Fibroblast of skin of scalp (primary cell): ENCODE measurements around the gene FIZ1.
"Not testable (repeated sequence)": the region's sequence is repeated elsewhere in the genome, so short reads cannot be mapped to it uniquely, and the experiment has no call there.

Experiments used
- DNase-seq: peaks from one replicate; pipeline ENCODE4 v3.0.0-alpha.2; 2013

The FIZ1 gene

DNA sequence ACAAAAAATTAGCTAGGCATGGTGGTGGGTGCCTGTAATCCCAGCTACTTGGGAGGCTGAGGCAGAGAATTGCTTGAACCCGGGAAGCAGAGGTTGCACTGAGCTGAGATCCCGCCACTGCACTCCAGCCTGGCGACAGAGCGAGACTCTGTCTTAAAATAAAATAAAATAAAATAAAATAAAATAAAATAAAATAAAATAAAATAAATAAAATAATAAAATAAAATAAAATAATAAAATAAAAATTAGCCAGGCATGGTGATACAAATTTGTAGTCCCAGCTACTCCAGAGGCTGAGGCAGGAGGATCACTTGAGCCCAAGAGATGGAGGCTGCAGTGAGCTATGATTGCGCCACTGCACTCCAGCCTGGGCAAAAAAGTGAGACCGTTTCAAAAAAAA lies 25.4 kb downstream of the FIZ1 start:
- not testable (repeated sequence) for DNase-seq

DNA sequence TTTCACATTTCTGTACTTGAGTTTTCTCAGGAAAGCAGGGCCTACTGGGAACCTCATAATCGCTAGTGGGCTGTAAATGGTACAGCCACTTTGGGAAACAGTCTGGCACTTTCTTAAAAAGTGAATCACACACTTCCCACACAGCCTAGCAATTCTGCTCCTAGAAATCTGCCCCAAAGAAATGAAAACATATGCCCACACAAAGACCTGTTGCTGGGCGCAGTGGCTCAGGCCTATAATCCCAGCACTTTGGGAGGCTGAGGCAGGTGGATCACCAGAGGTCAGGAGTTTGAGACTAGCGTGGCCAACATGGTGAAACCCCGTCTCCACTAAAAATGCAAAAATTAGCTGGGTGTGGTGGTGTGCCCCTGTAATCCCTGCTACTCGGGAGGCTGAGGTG lies 29.8 kb downstream of the FIZ1 start:
- DNase-seq = not testable (repeated sequence)

DNA sequence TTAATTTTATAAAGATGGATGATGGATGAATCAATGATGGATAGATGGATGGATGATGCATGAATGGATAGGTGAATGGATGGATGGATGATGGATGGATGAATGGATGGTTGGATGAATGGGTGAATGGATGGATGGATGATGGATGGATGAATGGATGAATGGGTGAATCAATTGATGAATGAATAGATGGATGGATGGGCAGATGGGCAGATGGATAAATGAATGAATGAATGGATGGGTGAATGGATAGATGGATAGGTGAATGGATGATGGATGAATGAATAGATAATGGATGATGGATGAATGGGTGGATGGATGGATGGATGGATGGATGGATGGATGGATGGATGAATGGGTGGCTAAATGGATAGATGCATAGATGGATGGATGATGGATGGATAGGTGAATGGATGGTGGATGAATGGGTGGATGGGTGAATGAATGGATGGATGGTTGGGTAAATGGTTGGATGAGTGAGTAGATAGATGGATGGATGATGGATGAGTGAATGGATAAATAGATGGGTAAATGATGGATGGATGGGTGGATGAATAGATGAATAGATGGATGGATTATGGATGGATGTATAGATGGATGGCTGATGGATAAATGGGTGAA lies 31.5 kb downstream of the FIZ1 start:
- DNase-seq = no peak

DNA sequence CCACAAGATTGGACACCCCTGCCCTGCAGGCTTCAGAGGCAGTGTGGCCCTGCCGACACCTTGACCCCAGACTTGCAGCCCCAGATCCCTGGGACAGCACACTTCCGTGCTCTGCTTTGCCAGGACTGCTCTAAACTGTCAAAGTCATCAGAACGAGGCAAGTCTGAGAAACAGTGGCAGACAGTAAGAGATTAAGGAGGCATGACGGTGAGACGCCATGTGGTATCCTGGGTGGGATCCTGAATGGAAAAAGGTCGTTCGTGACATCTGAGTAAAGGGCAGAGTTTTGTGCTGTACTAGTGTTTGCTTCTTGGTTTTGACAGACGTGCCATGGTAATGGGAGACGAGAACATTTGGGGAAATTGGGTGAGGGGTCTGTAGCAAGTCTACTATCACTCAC lies 32.5 kb downstream of the FIZ1 start:
- DNase-seq = no peak

DNA sequence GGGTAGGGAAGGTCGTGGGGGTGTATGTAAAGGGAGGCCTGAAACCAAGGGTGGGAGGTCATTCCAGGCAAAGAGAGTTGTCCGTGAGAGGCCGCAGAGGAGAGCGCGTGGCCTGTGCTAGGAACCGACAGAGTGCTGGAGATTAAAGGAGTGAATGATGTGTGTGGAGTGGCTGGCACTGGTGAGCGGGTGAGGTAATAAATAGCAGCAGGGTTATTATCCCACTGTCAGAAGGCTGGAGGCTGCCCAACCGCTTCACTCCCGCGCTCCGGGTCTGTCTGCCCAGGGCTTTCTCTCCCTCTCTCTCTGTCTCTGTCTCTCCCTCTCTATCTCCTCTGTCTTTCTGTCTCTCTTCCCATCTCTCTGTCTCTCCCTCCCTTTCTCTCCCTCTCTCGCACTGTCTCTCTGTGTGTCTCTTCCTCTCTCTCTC lies 36.0 kb downstream of the FIZ1 start:
- peak; percentile 22 for DNase-seq

DNA sequence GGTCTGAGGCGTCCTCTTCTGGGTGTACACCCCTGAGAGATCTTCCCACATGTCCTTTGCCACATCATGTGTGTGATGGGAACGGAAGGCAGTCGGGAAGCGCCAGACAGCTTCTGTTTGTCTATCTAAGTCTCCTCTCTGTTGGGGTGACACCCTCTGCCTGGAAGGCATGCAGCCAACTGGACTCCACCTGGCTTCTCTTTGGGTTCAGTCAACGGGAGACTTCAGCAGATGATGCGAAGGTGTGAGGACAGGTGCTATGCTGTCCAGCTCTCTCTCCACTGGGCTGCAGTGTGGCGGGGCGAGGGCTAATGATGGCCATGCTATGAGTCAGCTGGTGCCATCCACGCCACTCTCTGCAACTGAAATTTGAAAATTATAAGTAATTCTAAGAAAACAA lies 39.6 kb downstream of the FIZ1 start:
- no peak for DNase-seq

DNA sequence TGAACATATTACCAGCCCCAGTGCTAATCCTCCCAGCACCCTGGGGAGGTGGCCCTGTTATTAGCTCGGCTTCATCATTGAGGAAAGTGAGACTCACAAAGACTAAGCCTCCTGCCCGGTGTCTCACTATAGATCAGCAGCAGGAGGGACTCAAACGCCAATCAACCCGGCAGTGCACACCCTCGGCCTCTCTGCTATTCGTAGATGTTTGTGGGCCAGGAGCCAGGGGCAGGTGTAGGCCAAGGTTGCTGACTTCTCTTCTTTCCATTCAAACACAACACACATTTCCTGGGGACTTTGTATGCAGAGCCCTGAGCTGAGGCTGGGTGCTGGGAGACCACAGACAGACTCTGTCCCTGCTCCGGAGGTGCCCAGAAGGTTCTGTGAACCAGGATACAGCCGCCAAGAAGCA lies 44.6 kb downstream of the FIZ1 start:
- no peak for DNase-seq

DNA sequence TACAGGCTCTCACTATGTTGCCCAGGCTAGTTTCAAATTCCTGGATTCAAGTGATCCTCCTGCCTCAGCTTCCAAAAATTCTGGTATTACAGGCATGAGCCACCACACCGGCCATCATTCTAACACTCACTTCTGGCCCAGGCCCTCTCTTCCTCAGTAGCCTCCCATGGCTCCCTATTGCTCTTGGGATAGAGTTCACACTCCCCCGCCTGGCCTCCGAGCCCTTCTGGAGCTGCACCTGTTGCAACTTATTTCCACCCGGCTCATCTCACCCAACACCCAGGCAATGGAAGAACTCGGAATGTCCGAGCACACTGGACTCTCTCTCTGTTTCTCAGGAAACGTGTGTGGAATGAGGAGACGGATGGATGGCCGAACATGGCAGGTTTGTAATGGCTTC lies 45.0 kb downstream of the FIZ1 start:
- DNase-seq = no peak

DNA sequence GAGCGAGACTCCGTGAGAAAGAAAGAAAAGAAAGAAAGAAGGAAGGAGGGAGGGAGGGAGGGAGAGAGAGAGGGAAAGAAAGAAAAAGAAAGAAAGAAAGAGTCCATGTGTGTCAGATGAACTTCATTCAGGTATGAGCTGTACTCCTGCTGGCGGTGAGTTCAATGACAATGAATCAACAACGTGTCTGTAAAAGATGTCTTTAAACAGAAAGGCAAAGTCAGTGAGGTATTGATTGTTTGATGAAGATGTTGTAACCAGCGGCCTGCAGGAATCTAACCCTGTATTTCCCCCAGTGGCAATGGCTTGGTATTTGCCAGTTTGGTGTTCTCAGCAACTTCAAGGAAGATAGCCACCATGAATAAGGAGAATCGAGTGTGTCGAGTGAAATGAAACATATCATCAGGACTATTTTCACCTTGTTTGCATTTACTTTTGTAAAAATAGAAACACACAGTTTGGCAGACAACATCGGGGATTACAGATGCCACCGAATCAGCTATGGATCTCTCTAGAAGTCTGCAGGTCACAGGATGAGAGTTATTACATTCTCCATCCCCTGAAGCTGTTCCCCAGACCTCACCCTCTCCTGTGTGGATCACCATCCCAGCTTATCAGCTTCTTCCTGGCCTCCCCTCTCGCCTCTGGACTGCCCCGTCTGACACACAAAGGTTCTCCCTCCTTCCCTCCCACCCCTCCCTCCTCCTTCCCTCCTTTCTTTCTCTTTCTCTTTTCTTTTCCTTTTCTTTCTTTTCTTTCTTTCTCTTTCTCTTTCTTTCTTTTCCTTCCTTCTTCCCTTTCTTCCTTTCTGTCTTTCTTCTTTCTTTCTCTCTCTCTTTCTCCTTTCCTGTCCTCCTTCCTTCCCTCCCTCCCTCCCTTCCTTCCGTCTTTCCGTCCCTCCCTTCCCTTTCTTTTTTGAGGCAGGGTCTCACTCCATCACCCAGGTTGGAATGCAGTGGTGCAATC lies 45.8 kb downstream of the FIZ1 start:
- no peak for DNase-seq

DNA sequence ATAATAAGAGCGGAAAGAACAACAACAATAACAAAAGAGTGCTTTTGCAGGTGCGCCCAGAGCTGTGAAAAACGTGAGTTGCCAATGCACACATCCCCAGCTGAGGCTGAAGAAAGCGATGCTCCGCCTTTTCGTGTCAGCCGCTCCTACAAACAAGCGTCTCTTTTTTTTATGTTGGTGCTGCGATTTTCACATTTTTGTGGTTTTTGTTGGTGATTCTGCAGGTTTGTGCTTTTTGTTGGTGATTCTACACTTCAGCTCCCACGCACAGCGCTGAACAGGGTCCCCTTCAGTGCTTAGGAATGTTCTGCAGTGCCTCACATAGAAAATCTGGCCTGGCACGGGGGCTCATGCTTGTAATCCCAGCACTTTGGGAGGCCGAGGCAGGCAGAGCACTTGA lies 46.7 kb downstream of the FIZ1 start:
- peak; percentile 92 for DNase-seq

DNA sequence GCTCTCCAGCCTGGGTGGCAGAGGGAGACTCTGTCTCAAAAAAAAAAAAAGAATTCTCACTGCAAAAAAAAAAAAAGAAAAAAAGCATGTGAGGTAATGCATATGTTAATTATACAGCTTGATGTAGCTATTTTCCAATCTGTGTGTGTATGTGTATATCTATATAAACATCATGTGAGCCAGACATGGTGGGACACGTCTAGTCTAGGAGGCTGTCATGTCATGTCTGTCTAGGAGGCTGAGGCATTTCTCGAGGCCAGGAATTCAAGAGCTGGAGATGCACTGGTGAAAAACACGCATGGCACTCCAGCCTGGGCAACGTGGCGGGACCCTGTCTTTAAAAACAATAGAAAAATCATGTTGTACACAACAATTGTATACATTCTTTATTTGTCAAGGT lies 47.1 kb downstream of the FIZ1 start:
- peak; percentile 20 for DNase-seq

DNA sequence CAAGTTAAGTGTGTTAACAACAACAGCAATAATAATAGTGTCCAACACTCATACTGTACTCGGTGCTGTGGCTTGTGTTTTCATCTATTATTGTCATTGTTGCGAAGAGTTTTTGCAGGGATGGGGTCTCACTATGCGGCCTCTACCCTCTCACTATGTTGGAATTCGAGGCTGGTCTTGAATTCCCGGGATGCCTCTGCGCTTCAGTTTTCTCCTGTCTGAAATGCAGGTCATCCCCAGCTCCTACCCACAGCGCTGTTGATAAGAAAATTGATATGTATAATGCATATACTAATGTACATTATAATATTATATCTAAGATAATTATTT lies 49.0 kb downstream of the FIZ1 start:
- peak; percentile 39 for DNase-seq

DNA sequence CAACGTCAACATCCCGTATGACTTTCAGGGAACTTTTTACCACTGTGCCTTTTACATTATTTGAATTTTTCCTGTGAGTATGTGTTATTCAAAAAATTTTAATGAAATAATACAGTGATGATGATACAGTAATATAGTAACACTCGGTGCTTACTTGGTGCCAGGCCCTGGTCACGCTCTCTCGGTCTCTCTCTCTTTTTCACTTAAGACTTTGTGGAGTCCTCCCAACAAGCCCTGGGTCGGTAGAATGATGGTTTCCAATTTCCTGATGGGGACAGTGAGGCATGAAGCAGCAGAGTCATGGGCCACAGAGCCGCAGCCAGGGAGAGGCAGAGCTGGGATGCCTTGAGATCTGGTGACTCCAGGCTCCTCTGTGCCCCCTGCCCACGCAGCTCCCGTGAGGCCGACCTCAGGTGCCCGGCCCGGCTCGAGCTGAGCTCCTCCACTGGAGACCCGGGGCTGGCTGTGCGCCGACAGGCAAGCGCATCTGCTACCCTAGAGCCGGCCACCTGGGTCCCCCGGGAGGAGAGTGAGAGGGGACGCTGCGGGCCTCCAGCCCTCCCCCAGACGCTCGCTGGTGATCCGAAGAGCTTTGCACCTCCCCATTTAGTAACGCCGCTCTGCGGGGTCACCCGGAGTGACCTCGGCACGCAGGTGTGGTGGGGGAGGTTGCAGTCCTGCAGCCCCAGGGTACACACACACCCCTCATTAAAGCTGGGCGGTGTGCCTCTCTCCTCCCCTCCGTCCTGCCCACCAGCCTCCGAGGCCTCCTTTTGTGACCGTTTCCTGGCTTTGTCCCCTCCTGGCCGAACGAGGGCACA lies 49.6 kb downstream of the FIZ1 start:
- peak; percentile 95 for DNase-seq

DNA sequence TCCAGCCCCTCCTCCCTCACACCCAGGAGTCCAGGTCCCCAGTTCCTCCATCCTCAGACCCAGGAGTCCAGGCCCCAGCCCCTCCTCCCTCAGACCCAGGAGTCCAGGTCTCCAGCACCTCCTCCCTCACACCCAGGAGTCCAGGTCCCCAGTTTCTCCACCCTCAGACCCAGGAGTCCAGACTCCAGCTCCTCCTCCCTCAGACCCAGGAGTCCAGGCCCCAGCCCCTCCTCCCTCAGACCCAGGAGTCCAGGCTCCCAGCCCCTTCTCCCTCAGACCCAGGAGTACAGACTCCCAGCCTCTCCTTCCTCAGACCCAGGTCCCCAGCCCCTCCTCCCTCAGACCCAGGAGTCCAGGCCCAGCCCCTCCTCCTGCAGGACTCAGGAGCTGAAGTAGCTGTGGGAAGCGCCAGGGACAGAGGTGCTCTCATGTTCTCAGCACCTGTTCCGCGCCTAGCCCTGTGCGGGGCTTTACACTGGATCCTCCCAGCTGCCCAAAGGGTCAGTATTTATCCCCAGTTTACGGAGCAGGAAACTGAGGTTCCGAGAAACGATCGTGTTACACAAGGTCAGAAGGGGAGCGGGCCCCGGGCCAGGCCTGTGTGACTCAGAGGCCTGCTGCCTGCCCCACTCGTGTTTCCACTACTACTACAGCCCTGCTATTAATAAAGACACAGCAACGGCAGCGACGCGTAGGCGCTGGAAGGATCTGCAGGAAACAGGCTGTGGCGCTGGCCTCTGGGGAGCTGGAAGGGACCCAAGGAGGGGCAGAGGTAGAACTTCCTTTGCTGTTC lies 52.3 kb downstream of the FIZ1 start:
- peak; percentile 61 for DNase-seq

DNA sequence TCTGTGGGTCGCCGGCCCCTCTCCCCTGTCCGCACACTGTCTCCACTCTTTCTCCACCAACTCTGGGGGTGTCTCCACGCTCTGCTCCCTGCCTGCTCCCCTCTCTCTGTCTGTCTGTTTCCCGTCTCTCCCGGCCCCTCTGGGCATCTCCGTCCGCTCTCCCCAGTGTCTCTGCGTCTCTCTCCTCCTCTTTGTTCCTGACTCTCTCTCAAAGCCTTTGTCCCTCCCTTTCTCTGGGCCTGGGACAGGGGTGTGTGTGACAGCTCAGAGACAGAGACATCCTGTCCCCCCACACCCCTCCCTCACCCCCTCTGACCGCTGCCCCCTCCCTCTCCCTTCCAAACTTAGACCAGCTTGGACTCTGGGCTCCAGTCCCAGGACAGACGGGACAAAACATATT lies 53.3 kb downstream of the FIZ1 start:
- no peak for DNase-seq

DNA sequence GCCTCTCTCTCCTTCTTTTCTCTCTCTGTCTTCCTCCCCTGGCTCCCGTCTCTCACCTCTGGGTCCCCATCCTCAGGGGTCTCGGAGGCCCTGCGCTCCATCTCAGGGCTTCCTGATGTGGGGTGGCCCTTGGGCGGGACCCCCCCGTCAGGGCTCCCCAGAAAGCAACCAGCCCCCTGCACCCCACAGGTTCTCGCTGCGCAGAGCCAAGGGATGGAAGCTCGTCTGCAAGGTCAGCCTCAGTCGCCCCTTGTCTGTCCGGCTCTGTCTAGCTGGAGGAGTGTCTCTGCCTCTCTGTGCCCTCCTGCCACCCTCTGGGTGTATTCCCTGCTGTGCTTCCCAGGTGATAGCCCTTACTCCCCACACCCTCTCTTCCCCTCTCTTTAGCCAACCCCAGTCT lies 53.9 kb downstream of the FIZ1 start, which contains the start of gene SBK3:
TSS of gene SBK3 (minus strand) at position 101 of the 400 bp plus-strand sequence. CDS start at position 101, 0 bp downstream.
- DNase-seq = no peak

DNA sequence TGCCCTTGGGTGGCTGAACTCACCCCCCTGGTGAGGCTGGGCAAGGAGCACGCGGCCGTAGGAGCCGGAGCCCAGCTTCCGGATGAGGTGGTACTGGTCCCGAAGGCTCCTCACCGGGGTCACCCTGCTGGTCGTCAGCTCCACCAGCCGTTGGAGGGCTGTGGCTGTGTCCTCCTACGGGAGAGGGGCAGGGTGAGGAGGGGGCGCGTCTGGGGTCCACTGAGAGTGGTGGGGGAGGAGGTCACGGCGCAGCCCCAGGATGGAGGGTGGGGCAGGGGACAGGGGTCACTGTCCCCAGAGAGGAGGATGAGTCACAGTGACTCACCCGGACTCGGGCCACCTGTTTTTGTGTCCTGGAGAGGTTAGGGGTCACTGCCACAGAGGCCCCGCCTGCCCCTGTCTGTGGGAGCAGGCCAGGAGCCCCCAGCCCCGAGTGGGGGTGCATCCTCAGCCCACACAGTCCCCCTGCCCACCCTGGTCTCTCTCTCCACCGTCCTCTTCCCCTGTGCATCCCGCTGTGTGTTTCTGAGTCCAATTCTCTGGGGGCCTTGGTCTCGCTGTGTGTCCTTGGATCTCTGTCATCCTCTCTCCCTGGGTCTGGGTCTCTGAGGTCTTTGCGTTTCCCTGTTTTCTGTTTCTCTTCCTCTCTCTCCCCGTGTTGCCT lies 54.4 kb downstream of the FIZ1 start:
- DNase-seq = no peak

DNA sequence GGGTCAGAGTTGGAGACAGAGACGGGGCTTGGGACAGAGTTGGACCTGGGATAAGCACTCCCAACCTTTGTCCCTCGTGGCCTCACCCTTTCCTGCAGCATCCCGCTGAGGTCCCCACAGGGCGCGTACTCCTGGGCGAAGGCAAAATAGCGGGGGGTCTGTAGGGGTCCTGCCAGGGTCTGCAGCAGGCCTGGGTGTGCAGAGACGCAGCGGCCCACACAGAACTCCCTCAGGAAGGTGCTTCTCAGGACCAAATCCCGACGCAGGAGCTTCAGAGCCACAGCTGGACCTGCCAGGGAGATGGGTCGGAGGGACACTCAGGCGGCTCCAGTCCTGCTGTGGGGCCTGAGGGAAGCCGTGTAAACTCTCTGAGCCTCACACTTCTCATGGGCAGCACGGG lies 55.3 kb downstream of the FIZ1 start:
- DNase-seq = no peak

DNA sequence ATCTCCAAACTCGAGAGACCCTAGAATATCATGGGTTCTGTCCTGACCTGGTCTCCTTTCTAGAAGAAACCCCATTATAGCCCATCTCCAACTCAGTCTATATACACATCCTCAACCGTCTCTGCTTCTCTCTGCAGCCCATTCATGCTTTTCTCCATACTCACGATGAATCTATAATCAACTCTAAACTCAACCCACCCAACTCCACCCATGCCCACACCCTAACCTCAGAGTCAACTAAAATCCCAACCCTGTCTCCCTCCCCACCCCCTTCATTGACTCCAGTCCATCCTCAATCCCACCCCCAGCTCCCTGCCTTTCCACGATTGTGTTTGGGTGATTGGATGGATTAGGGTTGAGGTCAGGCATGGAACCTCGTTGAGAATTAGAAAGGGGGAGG lies 55.8 kb downstream of the FIZ1 start:
- no peak for DNase-seq

DNA sequence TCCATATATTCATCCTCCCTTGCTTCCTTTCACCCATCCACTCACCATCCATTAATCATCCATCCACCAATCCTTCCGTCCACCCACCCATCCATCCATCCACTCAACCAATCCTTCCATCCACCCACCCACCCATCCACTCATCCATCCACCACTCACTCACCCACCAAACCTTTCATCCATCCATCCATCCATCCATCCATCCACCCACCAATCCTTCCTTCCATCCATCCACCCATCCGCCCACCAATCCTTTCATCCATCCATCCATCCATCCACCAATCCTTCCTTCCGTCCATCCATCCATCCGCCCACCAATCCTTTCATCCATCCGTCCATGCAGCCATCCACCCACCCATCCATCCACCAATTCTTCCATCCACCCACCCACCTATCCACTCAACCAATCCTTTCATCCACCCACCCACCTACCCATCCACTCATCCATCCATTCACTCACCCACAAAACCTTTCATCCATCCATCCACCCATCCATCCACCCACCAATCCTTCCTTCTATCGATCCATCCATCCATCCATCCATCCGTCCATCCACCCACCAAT lies 56.9 kb downstream of the FIZ1 start:
- DNase-seq = no peak
